GM23338 (cell line): ENCODE data around the gene PIK3R3. TPM values are rescaled to one million over a fixed set of nuclear protein-coding genes. Genes with fewer than 3 reads are reported as not detected.

Experiments
- ATAC-seq: fragments of 200-7000 bp; cut with Tn5 transposase; 3 replicates; pipeline ENCODE4 v1.9.1; 2020
- DNase-seq: peaks from one replicate; pipeline ENCODE4 v3.0.0-alpha.2; 2015; ENCODE audit warnings: low spot score
- H2AFZ ChIP-seq: fragments of 200-600 bp; sonication (generic); 2 replicates; pipeline ENCODE4 v1.8.0; 2016; ENCODE audit warnings: antibody characterized with exemption, mild to moderate bottlenecking, moderate library complexity
- H3F3A ChIP-seq: fragments of 200-600 bp; sonication (generic); replicated peaks from 2 replicates; pipeline ENCODE4 v1.8.0; 2017; ENCODE audit warnings: antibody characterized with exemption, mixed run types, low read depth
- H3K27ac ChIP-seq: fragments of 200-600 bp; sonication (generic); 2 replicates; pipeline ENCODE4 v1.6.1; 2016; ENCODE audit warnings: low read depth
- H3K27me3 ChIP-seq: fragments of 200-600 bp; sonication (generic); 2 replicates; pipeline ENCODE4 v1.8.0; 2016; ENCODE audit warnings: mild to moderate bottlenecking, mixed run types, moderate library complexity; ENCODE audit not compliant: insufficient read depth
- H3K36me3 ChIP-seq: fragments of 200-600 bp; sonication (generic); 2 replicates; pipeline ENCODE4 v1.8.0; 2016; ENCODE audit warnings: mild to moderate bottlenecking; ENCODE audit not compliant: insufficient read depth
- H3K4me1 ChIP-seq: fragments of 200-600 bp; sonication (generic); 2 replicates; pipeline ENCODE4 v1.8.0; 2016; ENCODE audit warnings: mild to moderate bottlenecking, moderate library complexity; ENCODE audit not compliant: insufficient read depth
- H3K4me2 ChIP-seq: fragments of 200-600 bp; sonication (generic); 2 replicates; pipeline ENCODE4 v1.7.1; 2017; ENCODE audit warnings: mixed run types
- H3K4me3 ChIP-seq: fragments of 200-600 bp; sonication (generic); 2 replicates; pipeline ENCODE4 v1.6.1; 2016; ENCODE audit warnings: mixed run types
- H3K79me2 ChIP-seq: fragments of 200-600 bp; sonication (generic); replicated peaks from 2 replicates; pipeline ENCODE4 v1.8.0; 2017; ENCODE audit warnings: mild to moderate bottlenecking; ENCODE audit not compliant: insufficient read depth
- H3K9me2 ChIP-seq: fragments of 200-600 bp; sonication (generic); 2 replicates; pipeline ENCODE4 v1.8.0; 2017; ENCODE audit not compliant: insufficient read depth
- H4K20me1 ChIP-seq: fragments of 200-600 bp; sonication (generic); replicated peaks from 2 replicates; pipeline ENCODE4 v1.8.0; 2017; ENCODE audit warnings: mild to moderate bottlenecking; ENCODE audit not compliant: insufficient read depth
- H3K27ac Mint-ChIP-seq: 2 replicates; pipeline ENCODE4 v1.8.0; 2020; ENCODE audit warnings: inconsistent platforms, mild to moderate bottlenecking, moderate library complexity, mixed read lengths
- H3K27me3 Mint-ChIP-seq: 3 replicates; pipeline ENCODE4 v1.8.0; 2022; ENCODE audit warnings: low read depth, mild to moderate bottlenecking, moderate library complexity, mixed read lengths, inconsistent platforms; ENCODE audit not compliant: insufficient read depth, poor library complexity
- H3K36me3 Mint-ChIP-seq: 3 replicates; pipeline ENCODE4 v1.8.0; 2021; ENCODE audit warnings: low read depth, mild to moderate bottlenecking, inconsistent platforms, moderate library complexity, mixed read lengths
- H3K4me1 Mint-ChIP-seq: 3 replicates; pipeline ENCODE4 v1.8.0; 2020; ENCODE audit warnings: mild to moderate bottlenecking, inconsistent platforms, mixed read lengths
- H3K4me3 Mint-ChIP-seq: 3 replicates; pipeline ENCODE4 v1.8.0; 2021; ENCODE audit warnings: moderate library complexity, mild to moderate bottlenecking, inconsistent platforms, mixed read lengths
- H3K9me3 Mint-ChIP-seq: 3 replicates; pipeline ENCODE4 v1.8.0; 2020; ENCODE audit warnings: moderate library complexity, mild to moderate bottlenecking, inconsistent platforms, mixed read lengths
- CREB1 ChIP-seq: fragments of 250-450 bp; sonication (Bioruptor Pico); IDR thresholded peaks from 2 replicates; pipeline ENCODE4 v1.5.0; 2020; ENCODE audit warnings: low read depth, mild to moderate bottlenecking, moderate library complexity
- EZH2 ChIP-seq: fragments of 200-600 bp; sonication (generic); IDR thresholded peaks from one replicate; pipeline ENCODE4 v1.8.0; 2017; ENCODE audit warnings: antibody characterized with exemption, mild to moderate bottlenecking, low read depth; ENCODE audit not compliant: unreplicated experiment
- EZH2phosphoT487 ChIP-seq: fragments of 200-600 bp; sonication (generic); IDR thresholded peaks from one replicate; pipeline ENCODE4 v1.8.1; 2018; ENCODE audit warnings: antibody characterized with exemption; ENCODE audit not compliant: unreplicated experiment
- JUNB ChIP-seq: IDR thresholded peaks from one replicate; pipeline ENCODE4 v1.6.1; 2016; ENCODE audit warnings: antibody characterized with exemption; ENCODE audit not compliant: unreplicated experiment
- NANOG ChIP-seq: IDR thresholded peaks from 2 replicates; pipeline ENCODE4 v1.6.1; 2016; ENCODE audit warnings: antibody characterized with exemption, borderline replicate concordance
- POLR2AphosphoS5 ChIP-seq: IDR thresholded peaks from 2 replicates; pipeline ENCODE4 v1.6.1; 2016; ENCODE audit warnings: antibody characterized with exemption, low read depth
- STAT1 ChIP-seq: IDR thresholded peaks from one replicate; pipeline ENCODE4 v1.6.1; 2016; ENCODE audit warnings: antibody characterized with exemption; ENCODE audit not compliant: unreplicated experiment
- ZNF114 ChIP-seq: fragments of 250-450 bp; sonication (Bioruptor Pico); IDR thresholded peaks from 2 replicates; pipeline ENCODE4 v1.5.0; 2020; ENCODE audit warnings: mild to moderate bottlenecking, moderate library complexity
- ZNF331 ChIP-seq: fragments of 250-450 bp; sonication (Bioruptor Pico); IDR thresholded peaks from 2 replicates; pipeline ENCODE4 v1.5.0; 2020; ENCODE audit warnings: low read depth, mild to moderate bottlenecking, moderate library complexity
- polyA plus RNA-seq: library from polyadenylated mRNA; unstranded; fragments of >200 nt; fragmentation: Nextera tagmentation; extraction: Ambion mirVana; gene quantifications from 2 replicates; pipeline ENCODE4 v1.2.1, GENCODE V29; 2016
- total RNA-seq: library from RNA; depleted of rRNA; stranded (reverse); fragments of >200 nt; shearing (Covaris generic); gene quantifications from 2 replicates; pipeline ENCODE4 v1.2.3, GENCODE V29; 2014
- TF ChIP-seq, protein P1 (sequence below): fragments of 250-450 bp; sonication (Bioruptor Pico); IDR thresholded peaks from 2 replicates; pipeline ENCODE4 v1.5.0; 2020; ENCODE audit warnings: mild to moderate bottlenecking, moderate library complexity
- TF ChIP-seq, protein P2 (sequence below): IDR thresholded peaks from 2 replicates; pipeline ENCODE4 v1.6.1; 2016; ENCODE audit warnings: antibody characterized with exemption
- TF ChIP-seq, protein P3 (sequence below): IDR thresholded peaks from one replicate; pipeline ENCODE4 v1.6.1; 2018; ENCODE audit warnings: antibody characterized with exemption; ENCODE audit not compliant: unreplicated experiment
- TF ChIP-seq, protein P4 (sequence below), 2 experiments: fragments of 200-600 bp in 1 of 2; sonication (generic) in 1 of 2; conservative IDR thresholded peaks; 2 replicates each; pipeline versions ENCODE4 v1.5.1 to v1.6.1; 2016 to 2017; ENCODE audit warnings: antibody characterized with exemption in 2 of 2, low read depth in 2 of 2, mild to moderate bottlenecking in 2 of 2, moderate library complexity in 1 of 2

The PIK3R3 gene
- total and polyA plus RNA-seq, 2 experiments from 2014 or later = 7.5 to 8.6 TPM

DNA sequence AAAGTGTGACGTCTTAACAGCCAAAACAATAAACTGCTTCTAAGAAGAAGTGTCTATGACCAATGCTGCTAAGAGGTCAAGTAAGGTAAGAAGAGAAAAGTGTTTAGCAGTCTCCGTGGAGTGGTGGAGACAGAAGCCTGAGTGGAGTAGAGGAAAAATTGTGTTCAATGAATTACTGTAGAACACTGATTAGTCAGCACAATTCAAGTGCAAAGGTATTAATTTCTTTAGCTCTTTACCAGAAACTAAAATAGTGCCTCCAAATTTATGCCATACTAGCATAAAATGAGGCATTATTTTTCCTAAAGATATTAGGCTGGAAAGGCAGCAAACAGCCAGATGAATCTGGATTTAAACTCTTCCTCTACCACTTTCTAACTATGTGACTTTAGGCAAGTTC, 56.1 kb downstream of the PIK3R3 start:
- TF ChIP-seq, protein P1, sequence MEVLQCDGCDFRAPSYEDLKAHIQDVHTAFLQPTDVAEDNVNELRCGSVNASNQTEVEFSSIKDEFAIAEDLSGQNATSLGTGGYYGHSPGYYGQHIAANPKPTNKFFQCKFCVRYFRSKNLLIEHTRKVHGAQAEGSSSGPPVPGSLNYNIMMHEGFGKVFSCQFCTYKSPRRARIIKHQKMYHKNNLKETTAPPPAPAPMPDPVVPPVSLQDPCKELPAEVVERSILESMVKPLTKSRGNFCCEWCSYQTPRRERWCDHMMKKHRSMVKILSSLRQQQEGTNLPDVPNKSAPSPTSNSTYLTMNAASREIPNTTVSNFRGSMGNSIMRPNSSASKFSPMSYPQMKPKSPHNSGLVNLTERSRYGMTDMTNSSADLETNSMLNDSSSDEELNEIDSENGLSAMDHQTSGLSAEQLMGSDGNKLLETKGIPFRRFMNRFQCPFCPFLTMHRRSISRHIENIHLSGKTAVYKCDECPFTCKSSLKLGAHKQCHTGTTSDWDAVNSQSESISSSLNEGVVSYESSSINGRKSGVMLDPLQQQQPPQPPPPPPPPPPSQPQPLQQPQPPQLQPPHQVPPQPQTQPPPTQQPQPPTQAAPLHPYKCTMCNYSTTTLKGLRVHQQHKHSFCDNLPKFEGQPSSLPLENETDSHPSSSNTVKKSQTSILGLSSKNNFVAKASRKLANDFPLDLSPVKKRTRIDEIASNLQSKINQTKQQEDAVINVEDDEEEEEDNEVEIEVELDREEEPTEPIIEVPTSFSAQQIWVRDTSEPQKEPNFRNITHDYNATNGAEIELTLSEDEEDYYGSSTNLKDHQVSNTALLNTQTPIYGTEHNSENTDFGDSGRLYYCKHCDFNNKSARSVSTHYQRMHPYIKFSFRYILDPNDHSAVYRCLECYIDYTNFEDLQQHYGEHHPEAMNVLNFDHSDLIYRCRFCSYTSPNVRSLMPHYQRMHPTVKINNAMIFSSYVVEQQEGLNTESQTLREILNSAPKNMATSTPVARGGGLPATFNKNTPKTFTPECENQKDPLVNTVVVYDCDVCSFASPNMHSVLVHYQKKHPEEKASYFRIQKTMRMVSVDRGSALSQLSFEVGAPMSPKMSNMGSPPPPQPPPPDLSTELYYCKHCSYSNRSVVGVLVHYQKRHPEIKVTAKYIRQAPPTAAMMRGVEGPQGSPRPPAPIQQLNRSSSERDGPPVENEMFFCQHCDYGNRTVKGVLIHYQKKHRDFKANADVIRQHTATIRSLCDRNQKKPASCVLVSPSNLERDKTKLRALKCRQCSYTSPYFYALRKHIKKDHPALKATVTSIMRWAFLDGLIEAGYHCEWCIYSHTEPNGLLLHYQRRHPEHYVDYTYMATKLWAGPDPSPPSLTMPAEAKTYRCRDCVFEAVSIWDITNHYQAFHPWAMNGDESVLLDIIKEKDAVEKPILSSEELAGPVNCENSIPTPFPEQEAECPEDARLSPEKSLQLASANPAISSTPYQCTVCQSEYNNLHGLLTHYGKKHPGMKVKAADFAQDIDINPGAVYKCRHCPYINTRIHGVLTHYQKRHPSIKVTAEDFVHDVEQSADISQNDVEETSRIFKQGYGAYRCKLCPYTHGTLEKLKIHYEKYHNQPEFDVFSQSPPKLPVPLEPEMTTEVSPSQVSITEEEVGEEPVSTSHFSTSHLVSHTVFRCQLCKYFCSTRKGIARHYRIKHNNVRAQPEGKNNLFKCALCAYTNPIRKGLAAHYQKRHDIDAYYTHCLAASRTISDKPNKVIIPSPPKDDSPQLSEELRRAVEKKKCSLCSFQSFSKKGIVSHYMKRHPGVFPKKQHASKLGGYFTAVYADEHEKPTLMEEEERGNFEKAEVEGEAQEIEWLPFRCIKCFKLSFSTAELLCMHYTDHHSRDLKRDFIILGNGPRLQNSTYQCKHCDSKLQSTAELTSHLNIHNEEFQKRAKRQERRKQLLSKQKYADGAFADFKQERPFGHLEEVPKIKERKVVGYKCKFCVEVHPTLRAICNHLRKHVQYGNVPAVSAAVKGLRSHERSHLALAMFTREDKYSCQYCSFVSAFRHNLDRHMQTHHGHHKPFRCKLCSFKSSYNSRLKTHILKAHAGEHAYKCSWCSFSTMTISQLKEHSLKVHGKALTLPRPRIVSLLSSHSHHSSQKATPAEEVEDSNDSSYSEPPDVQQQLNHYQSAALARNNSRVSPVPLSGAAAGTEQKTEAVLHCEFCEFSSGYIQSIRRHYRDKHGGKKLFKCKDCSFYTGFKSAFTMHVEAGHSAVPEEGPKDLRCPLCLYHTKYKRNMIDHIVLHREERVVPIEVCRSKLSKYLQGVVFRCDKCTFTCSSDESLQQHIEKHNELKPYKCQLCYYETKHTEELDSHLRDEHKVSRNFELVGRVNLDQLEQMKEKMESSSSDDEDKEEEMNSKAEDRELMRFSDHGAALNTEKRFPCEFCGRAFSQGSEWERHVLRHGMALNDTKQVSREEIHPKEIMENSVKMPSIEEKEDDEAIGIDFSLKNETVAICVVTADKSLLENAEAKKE (CRISPR knock-in tag) = no peak
- no peak for TF ChIP-seq EZH2phosphoT487
- TF ChIP-seq ZNF331 (CRISPR knock-in tag) = no peak
- TF ChIP-seq ZNF114 (CRISPR knock-in tag) = no peak
- TF ChIP-seq POLR2AphosphoS5 = no peak
- no peak for TF ChIP-seq CREB1
- no peak for TF ChIP-seq NANOG
- TF ChIP-seq, protein P2, sequence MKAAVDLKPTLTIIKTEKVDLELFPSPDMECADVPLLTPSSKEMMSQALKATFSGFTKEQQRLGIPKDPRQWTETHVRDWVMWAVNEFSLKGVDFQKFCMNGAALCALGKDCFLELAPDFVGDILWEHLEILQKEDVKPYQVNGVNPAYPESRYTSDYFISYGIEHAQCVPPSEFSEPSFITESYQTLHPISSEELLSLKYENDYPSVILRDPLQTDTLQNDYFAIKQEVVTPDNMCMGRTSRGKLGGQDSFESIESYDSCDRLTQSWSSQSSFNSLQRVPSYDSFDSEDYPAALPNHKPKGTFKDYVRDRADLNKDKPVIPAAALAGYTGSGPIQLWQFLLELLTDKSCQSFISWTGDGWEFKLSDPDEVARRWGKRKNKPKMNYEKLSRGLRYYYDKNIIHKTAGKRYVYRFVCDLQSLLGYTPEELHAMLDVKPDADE = no peak
- TF ChIP-seq STAT1 = no peak
- no peak for TF ChIP-seq EZH2
- TF ChIP-seq, protein P3, sequence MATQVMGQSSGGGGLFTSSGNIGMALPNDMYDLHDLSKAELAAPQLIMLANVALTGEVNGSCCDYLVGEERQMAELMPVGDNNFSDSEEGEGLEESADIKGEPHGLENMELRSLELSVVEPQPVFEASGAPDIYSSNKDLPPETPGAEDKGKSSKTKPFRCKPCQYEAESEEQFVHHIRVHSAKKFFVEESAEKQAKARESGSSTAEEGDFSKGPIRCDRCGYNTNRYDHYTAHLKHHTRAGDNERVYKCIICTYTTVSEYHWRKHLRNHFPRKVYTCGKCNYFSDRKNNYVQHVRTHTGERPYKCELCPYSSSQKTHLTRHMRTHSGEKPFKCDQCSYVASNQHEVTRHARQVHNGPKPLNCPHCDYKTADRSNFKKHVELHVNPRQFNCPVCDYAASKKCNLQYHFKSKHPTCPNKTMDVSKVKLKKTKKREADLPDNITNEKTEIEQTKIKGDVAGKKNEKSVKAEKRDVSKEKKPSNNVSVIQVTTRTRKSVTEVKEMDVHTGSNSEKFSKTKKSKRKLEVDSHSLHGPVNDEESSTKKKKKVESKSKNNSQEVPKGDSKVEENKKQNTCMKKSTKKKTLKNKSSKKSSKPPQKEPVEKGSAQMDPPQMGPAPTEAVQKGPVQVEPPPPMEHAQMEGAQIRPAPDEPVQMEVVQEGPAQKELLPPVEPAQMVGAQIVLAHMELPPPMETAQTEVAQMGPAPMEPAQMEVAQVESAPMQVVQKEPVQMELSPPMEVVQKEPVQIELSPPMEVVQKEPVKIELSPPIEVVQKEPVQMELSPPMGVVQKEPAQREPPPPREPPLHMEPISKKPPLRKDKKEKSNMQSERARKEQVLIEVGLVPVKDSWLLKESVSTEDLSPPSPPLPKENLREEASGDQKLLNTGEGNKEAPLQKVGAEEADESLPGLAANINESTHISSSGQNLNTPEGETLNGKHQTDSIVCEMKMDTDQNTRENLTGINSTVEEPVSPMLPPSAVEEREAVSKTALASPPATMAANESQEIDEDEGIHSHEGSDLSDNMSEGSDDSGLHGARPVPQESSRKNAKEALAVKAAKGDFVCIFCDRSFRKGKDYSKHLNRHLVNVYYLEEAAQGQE = no peak
- TF ChIP-seq JUNB = no peak
- TF ChIP-seq, protein P4, sequence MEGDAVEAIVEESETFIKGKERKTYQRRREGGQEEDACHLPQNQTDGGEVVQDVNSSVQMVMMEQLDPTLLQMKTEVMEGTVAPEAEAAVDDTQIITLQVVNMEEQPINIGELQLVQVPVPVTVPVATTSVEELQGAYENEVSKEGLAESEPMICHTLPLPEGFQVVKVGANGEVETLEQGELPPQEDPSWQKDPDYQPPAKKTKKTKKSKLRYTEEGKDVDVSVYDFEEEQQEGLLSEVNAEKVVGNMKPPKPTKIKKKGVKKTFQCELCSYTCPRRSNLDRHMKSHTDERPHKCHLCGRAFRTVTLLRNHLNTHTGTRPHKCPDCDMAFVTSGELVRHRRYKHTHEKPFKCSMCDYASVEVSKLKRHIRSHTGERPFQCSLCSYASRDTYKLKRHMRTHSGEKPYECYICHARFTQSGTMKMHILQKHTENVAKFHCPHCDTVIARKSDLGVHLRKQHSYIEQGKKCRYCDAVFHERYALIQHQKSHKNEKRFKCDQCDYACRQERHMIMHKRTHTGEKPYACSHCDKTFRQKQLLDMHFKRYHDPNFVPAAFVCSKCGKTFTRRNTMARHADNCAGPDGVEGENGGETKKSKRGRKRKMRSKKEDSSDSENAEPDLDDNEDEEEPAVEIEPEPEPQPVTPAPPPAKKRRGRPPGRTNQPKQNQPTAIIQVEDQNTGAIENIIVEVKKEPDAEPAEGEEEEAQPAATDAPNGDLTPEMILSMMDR (conservative IDR thresholded peaks at IDR 0.05; ENCODE audit: low read depth in 2 of 2) = no peak
- H3K9me2 ChIP-seq = no peaks in the 10 kb centered on the region
- H3K79me2 ChIP-seq = no peaks in the 10 kb centered on the region
- Mint-ChIP-seq H3K27me3 (no peaks in the 10 kb centered on the region), H3K4me1 (0 out of 3 replicates have a peak, but pooled peaks cover 3% of the 10 kb centered on the region), H3K36me3 (no peaks in the 10 kb centered on the region), H3K9me3 (no peaks in the 10 kb centered on the region), H3K27ac (no peak overlapping the region), H3K4me3 (no peak overlapping the region)
- H3F3A ChIP-seq = no peaks in the 10 kb centered on the region
- no peak overlapping the region for H3K27ac ChIP-seq
- ATAC-seq = no peak
- no peak overlapping the region for H2AFZ ChIP-seq
- DNase-seq = no peak
- H3K36me3 ChIP-seq = no peaks in the 10 kb centered on the region
- no peaks in the 10 kb centered on the region for H3K4me1 ChIP-seq
- no peaks in the 10 kb centered on the region for H3K27me3 ChIP-seq
- H3K4me2 ChIP-seq = no peak overlapping the region
- H4K20me1 ChIP-seq = no peaks in the 10 kb centered on the region
- no peak overlapping the region for H3K4me3 ChIP-seq
